K562 (cell line): Measurements from ENCODE around the gene WIPF2. TPM values are rescaled to one million over a fixed set of nuclear protein-coding genes. Genes with fewer than 3 reads are reported as not detected.

Source experiments
- ATAC-seq: fragments of 200-7000 bp; cut with Tn5 transposase; 3 replicates; pipeline ENCODE4 v1.9.1; 2020; ENCODE audit warnings: moderate library complexity
- BruUV-seq: library from RNA; stranded (reverse); fragments of 400-500 nt; replicated peaks from 2 replicates; lab custom pipeline; 2021; lab: Mats Ljungman, UMichigan
- CTCF ChIA-PET: fragments of 300-600 bp; formaldehyde crosslinking; extraction: SDS; loops from one replicate; lab custom pipeline; 2021; ENCODE audit warnings: low intra/inter-chr PET ratio; lab: Yijun Ruan, JAX
- POLR2A ChIA-PET: fragments of 300-600, 350-650 bp; sonication (Branson Sonifier 250); formaldehyde crosslinking; extraction: SDS; loops from one replicate; lab custom pipeline; 2021; ENCODE audit warnings: antibody characterized with exemption, inconsistent platforms; lab: Yijun Ruan, JAX
- DNase-seq, 4 experiments: peaks; one replicate each; pipeline versions ENCODE4 v3.0.0 to v3.0.0-alpha.2; 2011 to 2018; ENCODE audit warnings: low spot score in 3 of 4, mixed read lengths in 3 of 4; ENCODE audit errors: extremely low read depth in 1 of 4
- FAIRE-seq: peaks from 2 replicates; lab custom pipeline; 2011; peaks lifted over from hg19 to GRCh38; lab: Jason Lieb, UNC
- H2AFZ ChIP-seq: 2 replicates; pipeline ENCODE4 v1.6.0; 2011; ENCODE audit warnings: low read depth, low read length, control low read depth, inconsistent platforms
- H3K27ac ChIP-seq: fragments of 200-600 bp; 3 replicates; pipeline ENCODE4 v1.8.0; 2011; ENCODE audit warnings: low read depth, mild to moderate bottlenecking, control low read depth, inconsistent platforms, low read length, moderate library complexity, mixed read lengths; ENCODE audit errors: extremely low read depth
- H3K27me3 ChIP-seq, 2 experiments: fragments of 300-600 bp in 1 of 2; 2 replicates in 1 of 2; 3 replicates in 1 of 2; pipeline versions ENCODE4 v1.6.0 to v1.8.0; 2011; ENCODE audit warnings: inconsistent platforms in 2 of 2, low read length in 2 of 2, mild to moderate bottlenecking in 1 of 2, mixed read lengths in 1 of 2, moderate library complexity in 1 of 2; ENCODE audit not compliant: control insufficient read depth in 2 of 2, insufficient read depth in 2 of 2
- H3K36me3 ChIP-seq: fragments of 300-600 bp; 3 replicates; pipeline ENCODE4 v1.8.0; 2011; ENCODE audit warnings: mild to moderate bottlenecking, low read length, inconsistent platforms; ENCODE audit not compliant: control insufficient read depth, insufficient read depth
- H3K4me1 ChIP-seq, 2 experiments: fragments of 200-600 bp in 1 of 2; replicated peaks in 1 of 2; 2 replicates in 1 of 2; 3 replicates in 1 of 2; pipeline versions ENCODE4 v1.5.1 to v1.8.0; 2011; ENCODE audit warnings: inconsistent platforms in 2 of 2, low read length in 2 of 2, mild to moderate bottlenecking in 1 of 2, mixed read lengths in 1 of 2, moderate library complexity in 1 of 2; ENCODE audit not compliant: control insufficient read depth in 2 of 2, insufficient read depth in 2 of 2
- H3K4me2 ChIP-seq: 2 replicates; pipeline ENCODE4 v1.6.1; 2011; ENCODE audit warnings: low read length, control low read depth, inconsistent platforms, mixed read lengths; ENCODE audit not compliant: insufficient read depth
- H3K4me3 ChIP-seq: fragments of 200-600 bp; sonication (generic), shearing (Covaris generic); 2 replicates; pipeline ENCODE4 v1.5.1; 2016; ENCODE audit warnings: control low read depth, inconsistent platforms
- H3K79me2 ChIP-seq: fragments of 200-600 bp; 3 replicates; pipeline ENCODE4 v1.8.0; 2011; ENCODE audit warnings: low read length, inconsistent platforms; ENCODE audit not compliant: control insufficient read depth, insufficient read depth
- H3K9ac ChIP-seq, 2 experiments: 2 replicates each; pipeline versions ENCODE4 v1.6.0 to v1.6.1; 2011; ENCODE audit warnings: low read depth in 2 of 2, low read length in 2 of 2, control low read depth in 1 of 2, inconsistent platforms in 1 of 2, mild to moderate bottlenecking in 1 of 2, mixed read lengths in 1 of 2; ENCODE audit not compliant: insufficient read depth in 1 of 2
- H3K9me1 ChIP-seq: one replicate; pipeline ENCODE4 v1.6.0; 2011; ENCODE audit warnings: inconsistent platforms, mild to moderate bottlenecking, low read length, moderate library complexity; ENCODE audit not compliant: control insufficient read depth, insufficient read depth
- H3K9me3 ChIP-seq: replicated peaks from 2 replicates; pipeline ENCODE4 v1.5.1; 2011; ENCODE audit warnings: low read depth, low read length, inconsistent platforms; ENCODE audit not compliant: control insufficient read depth, insufficient read depth
- H4K20me1 ChIP-seq: replicated peaks from 2 replicates; pipeline ENCODE4 v1.6.1; 2011; ENCODE audit warnings: low read length, inconsistent platforms, mixed read lengths; ENCODE audit not compliant: control insufficient read depth, insufficient read depth
- CHCHD3 ChIP-seq: fragments of 250-450 bp; sonication (Bioruptor Pico); IDR thresholded peaks from 2 replicates; pipeline ENCODE4 v2.1.2; 2022; ENCODE audit warnings: mild to moderate bottlenecking
- EP400 ChIP-seq: fragments of 450-650 bp; IDR thresholded peaks from 2 replicates; pipeline ENCODE4 v1.6.1; 2017; ENCODE audit warnings: antibody characterized with exemption, mild to moderate bottlenecking, moderate library complexity
- ETV5 ChIP-seq: sonication (generic); formaldehyde crosslinking; IDR thresholded peaks from 2 replicates; pipeline ENCODE4 v1.4.0; 2020; ENCODE audit warnings: low read depth, mild to moderate bottlenecking, missing genetic modification reagents
- MECOM ChIP-seq: fragments of 250-450 bp; sonication (Bioruptor Pico); IDR thresholded peaks from 2 replicates; pipeline ENCODE4 v1.8.0; 2022; ENCODE audit warnings: inconsistent platforms
- MYNN ChIP-seq, 2 experiments: sonication (generic); formaldehyde crosslinking in 1 of 2; IDR thresholded peaks; 2 replicates each; pipeline versions ENCODE4 v1.5.0 to v1.6.1; 2016 to 2020; ENCODE audit warnings: antibody characterized with exemption in 1 of 2, missing genetic modification reagents in 1 of 2
- POLR2A ChIP-seq: fragments of 450-650 bp; conservative IDR thresholded peaks from 2 replicates; pipeline ENCODE4 v1.6.1; 2016
- PTTG1 ChIP-seq: fragments of 450-650 bp; IDR thresholded peaks from 2 replicates; pipeline ENCODE4 v1.6.1; 2016; ENCODE audit warnings: low read depth, mild to moderate bottlenecking, missing genetic modification characterization, missing compliant biosample characterization
- SIRT6 ChIP-seq: IDR thresholded peaks from one replicate; pipeline ENCODE4 v1.6.1; 2012; ENCODE audit warnings: low read depth, mild to moderate bottlenecking, control low read depth, inconsistent platforms, low read length, moderate library complexity
- ZNF253 ChIP-seq: fragments of 250-450 bp; sonication (Bioruptor Pico); conservative IDR thresholded peaks from 2 replicates; pipeline ENCODE4 v1.6.1; 2021; ENCODE audit warnings: mild to moderate bottlenecking
- ZNF398 ChIP-seq: fragments of 250-450 bp; sonication (Bioruptor Pico); IDR thresholded peaks from 2 replicates; pipeline ENCODE4 v1.8.0; 2021; ENCODE audit warnings: moderate library complexity, mild to moderate bottlenecking, inconsistent platforms
- WGBS: fragments of 100-300 bp; shearing (Covaris generic); methylation state at CpG from one replicate; pipeline ENCODE4 v1.1.6; 2016; ENCODE audit warnings: low coverage, mixed read lengths; ENCODE audit not compliant: insufficient coverage; ENCODE audit errors: missing lambda C conversion rate; 5-methylcytosine and 5-hydroxymethylcytosine counted together
- in situ Hi-C: fragments of 300-500 bp; cut with MboI; formaldehyde crosslinking; loops from 4 replicates; pipeline ENCODE4 v1.15.0; 2018; ENCODE audit warnings: inconsistent platforms, mixed read lengths
- intact Hi-C: fragments of 100-400 bp; cut with micrococcal nuclease; formaldehyde crosslinking; loops from 2 replicates; pipeline ENCODE4 v1.14.2; 2022
- polyA plus RNA-seq, 8 experiments: library from polyadenylated mRNA; depleted of rRNA in 4 of 8; stranded (reverse) in 5 of 8; unstranded in 3 of 8; fragments of >200 nt; fragmentation: Nextera tagmentation in 2 of 8; fragmentation: Illumina TruSeq in 1 of 8; extraction: Ambion mirVana in 2 of 8; extraction: Trizol in 1 of 8; gene quantifications; 2 replicates each; pipeline versions ENCODE4 v1.2.1 to v1.2.3, GENCODE V29; 2011 to 2014; ENCODE audit warnings: inconsistent platforms in 1 of 8, missing spikeins in 1 of 8
- total RNA-seq, 7 experiments: library from RNA; depleted of rRNA in 6 of 7; stranded (reverse); fragments of >200 nt in 6 of 7; fragmentation: Illumina TruSeq in 2 of 7; extraction: Trizol in 2 of 7; gene quantifications; 2 replicates each; pipeline versions ENCODE4 v1.2.1 to v1.2.3, GENCODE V29; 2011 to 2021; ENCODE audit warnings: low replicate concordance in 1 of 7
- TF ChIP-seq, protein P1 (sequence below): fragments of 450-650 bp; IDR thresholded peaks from 2 replicates; pipeline ENCODE4 v1.6.1; 2017; ENCODE audit warnings: antibody characterized with exemption, mild to moderate bottlenecking
- TF ChIP-seq, protein P2 (sequence below): fragments of 450-650 bp; formaldehyde crosslinking; IDR thresholded peaks from 2 replicates; pipeline ENCODE4 v1.4.0; 2020; ENCODE audit warnings: mild to moderate bottlenecking, mixed read lengths

WIPF2 gene
- total and polyA plus RNA-seq, 9 of the 15 experiments (the other 6 are each of a cell fraction or from before 2014, with no cell fraction given): 3.6 to 15.0 (median 5.3) TPM

- Histone ChIP-seq H3K4me2 (peak overlapping the region; percentile 89), H3K79me2 (peaks cover 90% of the 10 kb centered on the region), H3K4me3 (peak overlapping the region; percentile 34), H3K27me3 (no peaks in the 10 kb centered on the region), H3K27ac (peak overlapping the region; percentile 87), H4K20me1 (peaks cover 9% of the 10 kb centered on the region), H2AFZ (peak overlapping the region; percentile 92), H3K9me1 (peaks cover 6% of the 10 kb centered on the region), H3K4me1 (peaks cover 41 to 76% of the 10 kb centered on the region in 2 experiments), H3K9ac (peak overlapping the region; percentile 65 to 94), H3K9me3 (no peaks in the 10 kb centered on the region), H3K36me3 (no peaks in the 10 kb centered on the region)
- ChIA-PET POLR2A (interaction anchor here (0.6 to 1.5 kb wide), 5 partner anchors 10 to 671 kb away, joined by 3 to 10 read pairs (median 3); partner anchors contain the start of gene WIPF2), CTCF (no interaction called here)
- peak; percentile 19 for ATAC-seq
- intact Hi-C loops: no loop called here
- peak; percentile 87 for FAIRE-seq
- 23% methylated on average over 19 of the region's 19 CpGs for WGBS
- peak; percentile 72 to 81 (median 80) for DNase-seq
- BruUV-seq: no TSS peak
- in situ Hi-C loops: no loop called here
- TF ChIP-seq, protein P1, sequence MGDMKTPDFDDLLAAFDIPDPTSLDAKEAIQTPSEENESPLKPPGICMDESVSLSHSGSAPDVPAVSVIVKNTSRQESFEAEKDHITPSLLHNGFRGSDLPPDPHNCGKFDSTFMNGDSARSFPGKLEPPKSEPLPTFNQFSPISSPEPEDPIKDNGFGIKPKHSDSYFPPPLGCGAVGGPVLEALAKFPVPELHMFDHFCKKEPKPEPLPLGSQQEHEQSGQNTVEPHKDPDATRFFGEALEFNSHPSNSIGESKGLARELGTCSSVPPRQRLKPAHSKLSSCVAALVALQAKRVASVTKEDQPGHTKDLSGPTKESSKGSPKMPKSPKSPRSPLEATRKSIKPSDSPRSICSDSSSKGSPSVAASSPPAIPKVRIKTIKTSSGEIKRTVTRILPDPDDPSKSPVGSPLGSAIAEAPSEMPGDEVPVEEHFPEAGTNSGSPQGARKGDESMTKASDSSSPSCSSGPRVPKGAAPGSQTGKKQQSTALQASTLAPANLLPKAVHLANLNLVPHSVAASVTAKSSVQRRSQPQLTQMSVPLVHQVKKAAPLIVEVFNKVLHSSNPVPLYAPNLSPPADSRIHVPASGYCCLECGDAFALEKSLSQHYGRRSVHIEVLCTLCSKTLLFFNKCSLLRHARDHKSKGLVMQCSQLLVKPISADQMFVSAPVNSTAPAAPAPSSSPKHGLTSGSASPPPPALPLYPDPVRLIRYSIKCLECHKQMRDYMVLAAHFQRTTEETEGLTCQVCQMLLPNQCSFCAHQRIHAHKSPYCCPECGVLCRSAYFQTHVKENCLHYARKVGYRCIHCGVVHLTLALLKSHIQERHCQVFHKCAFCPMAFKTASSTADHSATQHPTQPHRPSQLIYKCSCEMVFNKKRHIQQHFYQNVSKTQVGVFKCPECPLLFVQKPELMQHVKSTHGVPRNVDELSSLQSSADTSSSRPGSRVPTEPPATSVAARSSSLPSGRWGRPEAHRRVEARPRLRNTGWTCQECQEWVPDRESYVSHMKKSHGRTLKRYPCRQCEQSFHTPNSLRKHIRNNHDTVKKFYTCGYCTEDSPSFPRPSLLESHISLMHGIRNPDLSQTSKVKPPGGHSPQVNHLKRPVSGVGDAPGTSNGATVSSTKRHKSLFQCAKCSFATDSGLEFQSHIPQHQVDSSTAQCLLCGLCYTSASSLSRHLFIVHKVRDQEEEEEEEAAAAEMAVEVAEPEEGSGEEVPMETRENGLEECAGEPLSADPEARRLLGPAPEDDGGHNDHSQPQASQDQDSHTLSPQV: peak; percentile 50; the same call in 1 of the 2 replicates
- TF ChIP-seq MYNN (IDR thresholded peaks at IDR 0.05): no peak
- TF ChIP-seq MYNN (CRISPR knock-in tag; IDR thresholded peaks at IDR 0.05): no peak
- TF ChIP-seq CHCHD3 (CRISPR knock-in tag): no peak
- no peak for TF ChIP-seq MECOM (CRISPR knock-in tag)
- no peak for TF ChIP-seq PTTG1 (tag)
- peak; percentile 30; the same call in 1 of the 2 replicates for TF ChIP-seq POLR2A
- peak; percentile 55 for TF ChIP-seq EP400
- TF ChIP-seq ZNF398 (CRISPR knock-in tag): no peak
- TF ChIP-seq, protein P2, sequence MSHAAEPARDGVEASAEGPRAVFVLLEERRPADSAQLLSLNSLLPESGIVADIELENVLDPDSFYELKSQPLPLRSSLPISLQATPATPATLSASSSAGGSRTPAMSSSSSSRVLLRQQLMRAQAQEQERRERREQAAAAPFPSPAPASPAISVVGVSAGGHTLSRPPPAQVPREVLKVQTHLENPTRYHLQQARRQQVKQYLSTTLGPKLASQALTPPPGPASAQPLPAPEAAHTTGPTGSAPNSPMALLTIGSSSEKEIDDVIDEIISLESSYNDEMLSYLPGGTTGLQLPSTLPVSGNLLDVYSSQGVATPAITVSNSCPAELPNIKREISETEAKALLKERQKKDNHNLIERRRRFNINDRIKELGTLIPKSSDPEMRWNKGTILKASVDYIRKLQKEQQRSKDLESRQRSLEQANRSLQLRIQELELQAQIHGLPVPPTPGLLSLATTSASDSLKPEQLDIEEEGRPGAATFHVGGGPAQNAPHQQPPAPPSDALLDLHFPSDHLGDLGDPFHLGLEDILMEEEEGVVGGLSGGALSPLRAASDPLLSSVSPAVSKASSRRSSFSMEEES (CRISPR knock-in tag): peak; percentile 76
- TF ChIP-seq ETV5 (CRISPR knock-in tag): peak; percentile 83; the same call in 1 of the 2 replicates
- no peak for TF ChIP-seq ZNF253 (CRISPR knock-in tag)
- no peak for TF ChIP-seq SIRT6
Measured at GRCh38 chr17:40322358-40323315, 103.5 kb downstream of the WIPF2 start.
